C4-2B (cell line): ENCODE results near the gene ADGRV1.

ENCODE experiments used
- ZFX ChIP-seq: fragments of 450-650 bp; IDR thresholded peaks from 2 replicates; pipeline ENCODE4 v1.6.1; 2017
- TF ChIP-seq, protein P1 (sequence below): fragments of 450-650 bp; conservative IDR thresholded peaks from 2 replicates; pipeline ENCODE4 v1.5.1; 2017; ENCODE audit warnings: mild to moderate bottlenecking

DNA sequence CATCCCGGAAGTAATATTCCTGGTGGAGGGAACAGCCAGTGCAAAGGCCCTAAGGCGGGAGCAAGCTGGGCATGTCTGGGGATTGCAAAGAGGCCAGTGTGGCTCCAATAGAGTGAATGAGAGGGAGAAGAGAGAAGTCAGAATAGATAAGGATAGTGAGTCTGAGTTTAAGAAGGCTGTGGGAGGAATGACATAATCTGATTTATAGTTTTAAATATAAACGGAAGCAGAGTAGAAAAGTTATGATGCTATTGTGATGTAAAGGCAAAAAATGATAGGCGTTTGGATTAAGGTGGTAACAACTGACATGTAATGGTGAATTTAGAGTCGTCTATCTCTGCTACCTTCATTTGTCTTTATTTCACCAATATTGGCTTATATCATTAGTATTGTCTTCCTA lies 473.5 kb downstream of the ADGRV1 start:
- TF ChIP-seq, protein P1, sequence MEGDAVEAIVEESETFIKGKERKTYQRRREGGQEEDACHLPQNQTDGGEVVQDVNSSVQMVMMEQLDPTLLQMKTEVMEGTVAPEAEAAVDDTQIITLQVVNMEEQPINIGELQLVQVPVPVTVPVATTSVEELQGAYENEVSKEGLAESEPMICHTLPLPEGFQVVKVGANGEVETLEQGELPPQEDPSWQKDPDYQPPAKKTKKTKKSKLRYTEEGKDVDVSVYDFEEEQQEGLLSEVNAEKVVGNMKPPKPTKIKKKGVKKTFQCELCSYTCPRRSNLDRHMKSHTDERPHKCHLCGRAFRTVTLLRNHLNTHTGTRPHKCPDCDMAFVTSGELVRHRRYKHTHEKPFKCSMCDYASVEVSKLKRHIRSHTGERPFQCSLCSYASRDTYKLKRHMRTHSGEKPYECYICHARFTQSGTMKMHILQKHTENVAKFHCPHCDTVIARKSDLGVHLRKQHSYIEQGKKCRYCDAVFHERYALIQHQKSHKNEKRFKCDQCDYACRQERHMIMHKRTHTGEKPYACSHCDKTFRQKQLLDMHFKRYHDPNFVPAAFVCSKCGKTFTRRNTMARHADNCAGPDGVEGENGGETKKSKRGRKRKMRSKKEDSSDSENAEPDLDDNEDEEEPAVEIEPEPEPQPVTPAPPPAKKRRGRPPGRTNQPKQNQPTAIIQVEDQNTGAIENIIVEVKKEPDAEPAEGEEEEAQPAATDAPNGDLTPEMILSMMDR, result no peak
- TF ChIP-seq ZFX, result no peak
